ENCODE measurements around the gene TRIM36.

The TRIM36 gene

GRCh38 chr5:115160975-115161475 lies 8.7 kb downstream of the TRIM36 start:
- DNase-seq = no peak

GRCh38 chr5:115151208-115151805 lies 18.4 kb downstream of the TRIM36 start:
- no peak for DNase-seq

- DNase-seq = no peak
Measured at GRCh38 chr5:115150512-115150911, 19.2 kb downstream of the TRIM36 start.

- DNase-seq = no peak
Measured at GRCh38 chr5:115147052-115147451, 22.7 kb downstream of the TRIM36 start.

- DNase-seq = no peak
Measured at GRCh38 chr5:115136294-115136693, 33.4 kb downstream of the TRIM36 start.

- no peak for DNase-seq
Measured at GRCh38 chr5:115132465-115132864, 37.2 kb downstream of the TRIM36 start.

- DNase-seq = no peak
Measured at GRCh38 chr5:115126303-115126702, 43.4 kb downstream of the TRIM36 start.

GRCh38 chr5:115124741-115125140 lies 45.0 kb downstream of the TRIM36 start:
- no peak for DNase-seq

- DNase-seq = no peak
Measured at GRCh38 chr5:115116001-115116400, 53.7 kb downstream of the TRIM36 start.

GRCh38 chr5:115109840-115110239 lies 59.9 kb downstream of the TRIM36 start:
- DNase-seq = no peak

GRCh38 chr5:115109356-115109755 lies 60.4 kb downstream of the TRIM36 start:
- no peak for DNase-seq

GRCh38 chr5:115100319-115100955 lies 69.3 kb downstream of the TRIM36 start:
- DNase-seq = no peak

- peak; percentile 10 to 59 for DNase-seq
Measured at GRCh38 chr5:115098041-115098702, 71.5 kb downstream of the TRIM36 start.

- no peak for DNase-seq
Measured at GRCh38 chr5:115097236-115097635, 72.5 kb downstream of the TRIM36 start.

GRCh38 chr5:115096034-115096769 lies 73.5 kb downstream of the TRIM36 start:
- peak in 1 of 2 donors; percentile 58 for DNase-seq

GRCh38 chr5:115087951-115088350 lies 81.8 kb downstream of the TRIM36 start:
- no peak for DNase-seq

GRCh38 chr5:115086473-115086872 lies 83.2 kb downstream of the TRIM36 start:
- DNase-seq = no peak

- DNase-seq = no peak
Measured at GRCh38 chr5:115084246-115084793, 85.4 kb downstream of the TRIM36 start.

- DNase-seq = no peak
Measured at GRCh38 chr5:115079924-115080623, 89.6 kb downstream of the TRIM36 start.

All from hippocampal formation (tissue), 2 donors.